ENCODE data around the gene MAP2K5.

MAP2K5 gene

GRCh38 chr15:67601073-67601472, 58.6 kb downstream of the MAP2K5 start:
- ChIA-PET POLR2A (no interaction called here), CTCF (interaction anchor here (3.4 kb wide), 1 partner anchor 13 kb away, joined by 9 read pairs; no protein-coding TSS in a partner anchor)
- no peak overlapping the region for H3K4me3 ChIP-seq (ENCODE audit: low read depth, low read length)
- TF ChIP-seq CTCF (IDR thresholded peaks at IDR 0.05; ENCODE audit: insufficient read depth, low read length, missing control alignments): no peak
- DNase-seq (ENCODE audit: low read depth, low spot score): peak; percentile 3

DNA sequence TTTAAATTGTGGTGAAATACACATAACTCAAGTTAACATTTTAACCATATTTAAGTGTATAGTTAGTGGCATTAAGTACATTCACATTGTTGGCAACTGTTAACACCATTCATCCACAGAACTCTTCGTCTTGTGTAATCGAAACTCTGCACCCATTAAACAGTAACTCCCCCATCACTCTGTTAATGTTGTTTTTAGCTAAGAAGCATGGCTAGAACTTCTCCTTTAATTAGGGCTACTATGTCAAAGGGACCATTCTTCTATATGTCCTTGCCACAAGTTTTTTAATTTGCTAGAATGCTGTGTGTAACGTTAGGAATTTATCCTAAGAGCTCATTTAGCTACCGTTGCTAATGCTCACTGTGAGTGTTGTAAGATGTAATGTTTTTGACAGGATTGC, 60.6 kb downstream of the MAP2K5 start:
- TF ChIP-seq CTCF (IDR thresholded peaks at IDR 0.05; ENCODE audit: insufficient read depth, low read length, missing control alignments): no peak
- DNase-seq (ENCODE audit: low read depth, low spot score): no peak
- ChIA-PET CTCF (interaction anchor here (1.1 to 3.4 kb wide), 2 partner anchors 9 to 11 kb away, joined by 3 to 9 read pairs; no protein-coding TSS in a partner anchor), POLR2A (no interaction called here)
- H3K4me3 ChIP-seq (ENCODE audit: low read depth, low read length): no peak overlapping the region

GRCh38 chr15:67605871-67606270, 63.4 kb downstream of the MAP2K5 start:
- no peak for TF ChIP-seq CTCF (IDR thresholded peaks at IDR 0.05; ENCODE audit: insufficient read depth, low read length, missing control alignments)
- POLR2A ChIA-PET: no interaction called here
- CTCF ChIA-PET: interaction anchor here (1.0 to 1.1 kb wide), 2 partner anchors 13 to 25 kb away, joined by 3 read pairs; no protein-coding TSS in a partner anchor
- H3K4me3 ChIP-seq (ENCODE audit: low read depth, low read length): no peak overlapping the region
- no peak for DNase-seq (ENCODE audit: low read depth, low spot score)

GRCh38 chr15:67606742-67607141, 64.2 kb downstream of the MAP2K5 start:
- ChIA-PET CTCF (interaction anchor here (1.0 kb wide), 1 partner anchor 26 kb away, joined by 3 read pairs; no protein-coding TSS in a partner anchor), POLR2A (no interaction called here)
- DNase-seq (ENCODE audit: low read depth, low spot score): no peak
- no peak for TF ChIP-seq CTCF (IDR thresholded peaks at IDR 0.05; ENCODE audit: insufficient read depth, low read length, missing control alignments)
- no peak overlapping the region for H3K4me3 ChIP-seq (ENCODE audit: low read depth, low read length)

DNA sequence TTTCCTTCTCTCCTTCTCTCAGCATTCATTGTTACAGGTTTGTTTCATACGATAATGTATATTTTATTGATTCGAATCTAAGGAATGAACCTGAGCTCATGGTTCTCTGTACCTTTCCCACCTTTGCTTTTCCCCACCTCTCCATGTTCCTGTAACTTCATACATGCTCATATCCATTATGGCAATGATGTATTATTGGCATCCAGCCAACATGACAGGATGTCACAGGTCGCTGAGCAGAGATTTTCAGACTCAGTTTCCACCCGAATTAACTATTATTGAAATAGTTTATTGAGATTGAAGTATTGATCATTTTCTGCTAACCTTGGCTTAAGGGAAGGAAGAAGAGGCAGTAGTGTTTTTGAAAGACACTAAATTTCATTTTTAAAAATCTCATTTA, 64.8 kb downstream of the MAP2K5 start:
- POLR2A ChIA-PET: no interaction called here
- CTCF ChIA-PET: no interaction called here

More for the DNA sequence above, 64.8 kb downstream of the MAP2K5 start:
- H3K4me3 ChIP-seq (ENCODE audit: low read depth, low read length): no peak overlapping the region
- TF ChIP-seq CTCF (IDR thresholded peaks at IDR 0.05; ENCODE audit: insufficient read depth, low read length, missing control alignments): no peak
- no peak for DNase-seq (ENCODE audit: low read depth, low spot score)

Measured in AG04449 (cell line).